Mesendoderm (in vitro differentiated cells): ENCODE results near the gene EEF1G.

Source experiments
- DNase-seq: peaks from one replicate; pipeline ENCODE4 v3.0.0; 2013
- H2AK5ac ChIP-seq: 2 replicates; pipeline ENCODE4 v1.6.1; 2013; ENCODE audit warnings: low read length, inconsistent platforms
- H2BK120ac ChIP-seq: 2 replicates; pipeline ENCODE4 v1.6.1; 2013; ENCODE audit warnings: low read depth, mild to moderate bottlenecking, low read length, moderate library complexity, mixed read lengths
- H2BK15ac ChIP-seq: replicated peaks from 2 replicates; pipeline ENCODE4 v1.6.1; 2013; ENCODE audit warnings: low read depth, mild to moderate bottlenecking, moderate library complexity
- H2BK5ac ChIP-seq: 2 replicates; pipeline ENCODE4 v1.6.1; 2013; ENCODE audit warnings: low read length, inconsistent platforms
- H3K18ac ChIP-seq: 2 replicates; pipeline ENCODE4 v1.6.1; 2013; ENCODE audit warnings: mild to moderate bottlenecking, low read length, mixed read lengths
- H3K23ac ChIP-seq: one replicate; pipeline ENCODE4 v1.6.1; 2013; ENCODE audit warnings: low read length
- H3K27ac ChIP-seq: 2 replicates; pipeline ENCODE4 v1.5.1; 2013; ENCODE audit warnings: low read depth, mild to moderate bottlenecking, inconsistent platforms, low read length, moderate library complexity
- H3K27me3 ChIP-seq: 2 replicates; pipeline ENCODE4 v1.6.1; 2013; ENCODE audit warnings: low read length, control low read depth, mild to moderate bottlenecking, inconsistent platforms; ENCODE audit not compliant: insufficient read depth, poor library complexity
- H3K36me3 ChIP-seq: 2 replicates; pipeline ENCODE4 v1.6.1; 2013; ENCODE audit warnings: low read length, inconsistent platforms; ENCODE audit not compliant: control insufficient read depth, insufficient read depth
- H3K4ac ChIP-seq: one replicate; pipeline ENCODE4 v1.6.1; 2013; ENCODE audit warnings: low read depth, mild to moderate bottlenecking, low read length, moderate library complexity
- H3K4me1 ChIP-seq: 2 replicates; pipeline ENCODE4 v1.6.1; 2013; ENCODE audit warnings: low read depth, low read length, inconsistent platforms; ENCODE audit not compliant: control insufficient read depth
- H3K4me2 ChIP-seq: 2 replicates; pipeline ENCODE4 v1.6.1; 2013; ENCODE audit warnings: low read length
- H3K4me3 ChIP-seq: 2 replicates; pipeline ENCODE4 v1.5.1; 2013; ENCODE audit warnings: mild to moderate bottlenecking, low read length
- H3K56ac ChIP-seq: one replicate; pipeline ENCODE4 v1.6.1; 2013; ENCODE audit warnings: low read length
- H3K79me1 ChIP-seq: 2 replicates; pipeline ENCODE4 v1.6.1; 2013; ENCODE audit warnings: low read length, inconsistent platforms
- H3K79me2 ChIP-seq: 2 replicates; pipeline ENCODE4 v1.6.1; 2013; ENCODE audit warnings: mild to moderate bottlenecking, low read length; ENCODE audit not compliant: control insufficient read depth, insufficient read depth
- H3K9ac ChIP-seq: 2 replicates; pipeline ENCODE4 v1.6.1; 2013; ENCODE audit warnings: low read length, inconsistent platforms
- H4K5ac ChIP-seq: one replicate; pipeline ENCODE4 v1.6.1; 2013; ENCODE audit warnings: low read length
- H4K8ac ChIP-seq: one replicate; pipeline ENCODE4 v1.6.1; 2013; ENCODE audit warnings: low read depth, mild to moderate bottlenecking, control low read depth, low read length, moderate library complexity
- WGBS: extraction: QIAGEN DNeasy Blood & Tissue Kit; methylation state at CpG from one replicate; pipeline ENCODE4 v1.1.7; 2013; ENCODE audit warnings: low lambda C conversion rate, missing lambda C conversion rate; ENCODE audit not compliant: insufficient coverage; ENCODE audit errors: extremely low coverage; 5-methylcytosine and 5-hydroxymethylcytosine counted together

The EEF1G gene

GRCh38 chr11:62532096-62532495 is 41.6 kb downstream of the EEF1G start:
- Histone ChIP-seq H3K79me1 (no peaks in the 10 kb centered on the region), H4K8ac (no peak overlapping the region), H3K9ac (no peak overlapping the region), H3K4me2 (no peak overlapping the region), H2AK5ac (no peak overlapping the region), H3K27ac (no peak overlapping the region), H2BK5ac (no peak overlapping the region), H3K36me3 (peaks cover 8% of the 10 kb centered on the region), H3K18ac (no peak overlapping the region), H3K4ac (no peak overlapping the region), H3K56ac (no peak overlapping the region), H3K27me3 (no peaks in the 10 kb centered on the region), H3K4me1 (no peaks in the 10 kb centered on the region), H4K5ac (no peak overlapping the region), H2BK15ac (no peak overlapping the region), H3K4me3 (no peak overlapping the region), H2BK120ac (no peak overlapping the region), H3K79me2 (no peaks in the 10 kb centered on the region), H3K23ac (no peak overlapping the region)
- WGBS: no CpG with 5 or more reads among the region's 2 CpGs
- DNase-seq: no peak

- Histone ChIP-seq H2AK5ac (no peak overlapping the region), H3K27ac (no peak overlapping the region), H3K56ac (no peak overlapping the region), H3K79me1 (no peaks in the 10 kb centered on the region), H3K36me3 (peaks cover 2% of the 10 kb centered on the region), H3K23ac (no peak overlapping the region), H3K4ac (no peak overlapping the region), H3K4me1 (no peaks in the 10 kb centered on the region), H3K4me2 (no peak overlapping the region), H3K18ac (no peak overlapping the region), H2BK120ac (no peak overlapping the region), H3K9ac (no peak overlapping the region), H3K4me3 (no peak overlapping the region), H4K5ac (no peak overlapping the region), H3K27me3 (no peaks in the 10 kb centered on the region), H4K8ac (no peak overlapping the region), H2BK15ac (no peak overlapping the region), H3K79me2 (no peaks in the 10 kb centered on the region), H2BK5ac (no peak overlapping the region)
- no CpG with 5 or more reads among the region's 14 CpGs for WGBS
- no peak for DNase-seq
Measured at GRCh38 chr11:62516736-62517371, 56.8 kb downstream of the EEF1G start.

- no peaks in the 10 kb centered on the region for H3K79me2 ChIP-seq
Measured at GRCh38 chr11:62514151-62514550, 59.5 kb downstream of the EEF1G start.

GRCh38 chr11:62513626-62514025 is 60.1 kb downstream of the EEF1G start:
- H3K27ac ChIP-seq: no peak overlapping the region
- no peak overlapping the region for H2BK15ac ChIP-seq
- no peak overlapping the region for H3K4me3 ChIP-seq
- no peak overlapping the region for H3K18ac ChIP-seq
- H2BK5ac ChIP-seq: no peak overlapping the region
- no peak overlapping the region for H3K56ac ChIP-seq
- no peaks in the 10 kb centered on the region for H3K79me2 ChIP-seq
- no peak overlapping the region for H3K23ac ChIP-seq
- no peak overlapping the region for H3K4me2 ChIP-seq
- no peak overlapping the region for H2BK120ac ChIP-seq
- H3K27me3 ChIP-seq: no peaks in the 10 kb centered on the region
- peaks cover 4% of the 10 kb centered on the region for H3K4me1 ChIP-seq
- H2AK5ac ChIP-seq: no peak overlapping the region
- DNase-seq: no peak
- no peaks in the 10 kb centered on the region for H3K79me1 ChIP-seq
- WGBS: no CpG with 5 or more reads among the region's 10 CpGs
- H3K9ac ChIP-seq: no peak overlapping the region
- no peaks in the 10 kb centered on the region for H3K36me3 ChIP-seq
- H4K8ac ChIP-seq: no peak overlapping the region
- H3K4ac ChIP-seq: no peak overlapping the region
- H4K5ac ChIP-seq: no peak overlapping the region

More at GRCh38 chr11:62514151-62514550, 59.5 kb downstream of the EEF1G start:
- no peak overlapping the region for H3K18ac ChIP-seq
- no peaks in the 10 kb centered on the region for H3K27me3 ChIP-seq
- no peak overlapping the region for H3K56ac ChIP-seq
- no peak overlapping the region for H3K4me3 ChIP-seq
- no peaks in the 10 kb centered on the region for H3K4me1 ChIP-seq
- peaks cover 2% of the 10 kb centered on the region for H3K36me3 ChIP-seq
- no peak overlapping the region for H2BK5ac ChIP-seq
- no peak overlapping the region for H2BK15ac ChIP-seq
- H3K4ac ChIP-seq: no peak overlapping the region
- H3K9ac ChIP-seq: no peak overlapping the region
- no peak overlapping the region for H3K23ac ChIP-seq
- H2BK120ac ChIP-seq: no peak overlapping the region
- no peak for DNase-seq
- no peak overlapping the region for H4K8ac ChIP-seq
- no CpG with 5 or more reads among the region's 7 CpGs for WGBS
- H4K5ac ChIP-seq: no peak overlapping the region
- no peak overlapping the region for H3K4me2 ChIP-seq
- no peaks in the 10 kb centered on the region for H3K79me1 ChIP-seq
- H2AK5ac ChIP-seq: no peak overlapping the region
- H3K27ac ChIP-seq: no peak overlapping the region

- no peak overlapping the region for H3K9ac ChIP-seq
- H3K56ac ChIP-seq: peak overlapping the region; percentile 34
- H2BK5ac ChIP-seq: no peak overlapping the region
- no peaks in the 10 kb centered on the region for H3K79me1 ChIP-seq
- peak overlapping the region; percentile 45 for H3K23ac ChIP-seq
- H3K27ac ChIP-seq: no peak overlapping the region
- no peak overlapping the region for H3K4me3 ChIP-seq
- peaks cover 5% of the 10 kb centered on the region for H3K4me1 ChIP-seq
- no peaks in the 10 kb centered on the region for H3K36me3 ChIP-seq
- H3K18ac ChIP-seq: no peak overlapping the region
- no CpG with 5 or more reads among the region's 8 CpGs for WGBS
- H3K27me3 ChIP-seq: no peaks in the 10 kb centered on the region
- H2AK5ac ChIP-seq: no peak overlapping the region
- no peak overlapping the region for H4K5ac ChIP-seq
- DNase-seq: no peak
- no peak overlapping the region for H3K4ac ChIP-seq
- no peak overlapping the region for H3K4me2 ChIP-seq
- no peaks in the 10 kb centered on the region for H3K79me2 ChIP-seq
- H2BK15ac ChIP-seq: no peak overlapping the region
- H2BK120ac ChIP-seq: no peak overlapping the region
- no peak overlapping the region for H4K8ac ChIP-seq
Measured at GRCh38 chr11:62512961-62513360, 60.7 kb downstream of the EEF1G start.
